GM19455 (cell line): ENCODE measurements around the gene PPIF.

Experiments used
- ATAC-seq: cut with Tn5 transposase; IDR thresholded peaks from one replicate; pipeline ENCODE4 v1.9.1; 2021; ENCODE audit not compliant: unreplicated experiment

Gene PPIF

GRCh38 chr10:79399223-79399831, 52.1 kb downstream of the PPIF start:
- no peak for ATAC-seq

- ATAC-seq, result no peak
These were observed 53.1 kb downstream of the PPIF start for GRCh38 chr10:79400146-79401004.

- ATAC-seq, result no peak
These were observed 54.0 kb downstream of the PPIF start for GRCh38 chr10:79401015-79401921.

- no peak for ATAC-seq
These were observed 55.3 kb downstream of the PPIF start for GRCh38 chr10:79402625-79402946.

DNA sequence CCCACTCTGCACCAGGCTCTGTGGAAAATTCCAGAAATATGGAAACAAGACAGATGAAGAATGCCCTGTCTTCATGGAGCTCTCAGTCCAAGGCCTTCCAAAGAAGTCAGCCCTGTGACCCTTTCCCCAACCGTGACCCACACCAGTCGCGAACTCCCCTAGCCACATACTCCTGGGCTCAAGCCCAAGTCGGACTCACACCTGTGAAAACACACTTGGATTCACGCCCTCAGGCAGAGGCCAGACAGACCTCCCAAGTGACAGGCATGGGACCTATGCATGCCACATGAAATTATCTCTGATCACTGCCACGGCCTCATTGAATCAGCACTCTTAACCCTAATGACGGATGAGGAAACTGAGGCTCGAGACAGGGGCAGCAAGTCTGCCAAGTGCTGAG, 55.7 kb downstream of the PPIF start:
- no peak for ATAC-seq

- no peak for ATAC-seq
These were observed 56.4 kb downstream of the PPIF start for GRCh38 chr10:79403441-79404230.

DNA sequence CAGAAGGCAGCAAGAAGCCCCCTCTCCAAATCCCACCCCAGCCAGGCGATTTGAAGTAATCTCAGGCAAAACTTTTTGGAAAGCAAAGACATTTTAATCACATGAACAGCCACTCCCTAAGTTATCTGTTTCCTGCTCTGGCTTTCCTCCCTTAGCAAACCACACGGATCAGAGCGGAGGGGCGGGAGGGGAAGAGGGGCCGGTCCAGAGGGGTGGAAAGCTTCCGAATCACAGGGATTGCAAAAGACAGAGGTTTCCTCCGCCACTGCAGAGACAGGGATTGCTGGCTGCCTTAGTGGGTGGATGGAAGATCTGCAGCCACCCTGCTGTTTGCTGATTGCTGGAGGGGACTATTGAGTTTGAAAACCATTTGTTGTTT, 57.0 kb downstream of the PPIF start:
- ATAC-seq, result no peak

DNA sequence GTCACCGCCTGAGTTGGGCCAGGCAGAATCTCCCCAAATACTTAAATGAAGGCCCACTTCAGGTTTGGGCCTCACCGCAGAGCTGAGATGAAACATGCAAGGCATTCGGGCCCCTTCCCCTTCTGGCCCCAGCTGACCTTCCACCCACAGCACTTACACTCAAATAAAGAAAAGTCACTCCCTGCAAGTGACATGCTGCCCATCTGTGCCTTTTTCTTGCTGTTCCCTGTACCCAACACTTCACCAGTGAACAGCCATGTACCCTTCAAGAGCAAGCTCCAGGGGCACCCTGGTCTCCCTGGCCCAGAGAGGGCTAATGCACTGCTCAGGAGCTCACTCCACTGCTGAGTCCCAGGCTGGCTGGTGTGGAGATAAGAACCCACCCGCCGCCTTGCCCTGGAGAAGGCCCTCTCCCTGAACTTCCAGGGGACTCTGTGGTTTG, 57.4 kb downstream of the PPIF start:
- ATAC-seq, result no peak
